Kidney tubule cell (primary cell): ENCODE results near the gene CCDC78.
"Not testable (repeated sequence)": the region's sequence is repeated elsewhere in the genome, so short reads cannot be mapped to it uniquely, and the experiment has no call there.

Experiments
- DNase-seq: peaks from one replicate; pipeline ENCODE4 v3.0.0-alpha.2; 2018; ENCODE audit warnings: low spot score

Gene CCDC78

GRCh38 chr16:760545-761343 lies 34.5 kb upstream of the CCDC78 start, which contains the start of gene MSLN:
Gene MSLN (plus strand): TSS chr16:760734. CDS start chr16:762681, 1,947 bp downstream.
- DNase-seq = peak; percentile 61

- DNase-seq = no peak
These were observed 33.8 kb upstream of the CCDC78 start for GRCh38 chr16:760065-760464.

GRCh38 chr16:759110-759910 lies 33.1 kb upstream of the CCDC78 start:
- no peak for DNase-seq

GRCh38 chr16:756428-756827 lies 30.2 kb upstream of the CCDC78 start:
- no peak for DNase-seq

GRCh38 chr16:754656-755055 lies 28.4 kb upstream of the CCDC78 start:
- DNase-seq = no peak

- not testable (repeated sequence) for DNase-seq
These were observed 27.9 kb upstream of the CCDC78 start for GRCh38 chr16:754121-754607.

GRCh38 chr16:752007-752312 lies 25.7 kb upstream of the CCDC78 start:
- DNase-seq = no peak

GRCh38 chr16:751152-752006 lies 25.1 kb upstream of the CCDC78 start:
- DNase-seq = no peak

- peak; percentile 40 for DNase-seq
These were observed 24.2 kb upstream of the CCDC78 start for GRCh38 chr16:750485-750884.

- DNase-seq = no peak
These were observed 22.8 kb upstream of the CCDC78 start for GRCh38 chr16:749010-749409.

GRCh38 chr16:747978-748746 lies 21.9 kb upstream of the CCDC78 start:
- no peak for DNase-seq

GRCh38 chr16:746637-747036 lies 20.4 kb upstream of the CCDC78 start:
- no peak for DNase-seq

GRCh38 chr16:745739-746138 lies 19.5 kb upstream of the CCDC78 start:
- peak; percentile 50 for DNase-seq

GRCh38 chr16:743794-744500 lies 17.7 kb upstream of the CCDC78 start:
- no peak for DNase-seq

GRCh38 chr16:742894-743293 lies 16.7 kb upstream of the CCDC78 start:
- DNase-seq = not testable (repeated sequence)

- DNase-seq = no peak
These were observed 15.9 kb upstream of the CCDC78 start for GRCh38 chr16:741986-742629.

GRCh38 chr16:740764-741505 lies 14.7 kb upstream of the CCDC78 start, which contains the start of gene CIAO3:
Gene CIAO3 (minus strand): TSS chr16:740997. CDS start chr16:740985, 12 bp downstream.
- peak; percentile 94 for DNase-seq

GRCh38 chr16:740459-740763 lies 14.2 kb upstream of the CCDC78 start:
- DNase-seq = no peak

GRCh38 chr16:739560-740458 lies 13.6 kb upstream of the CCDC78 start:
- DNase-seq = no peak
